Measurements from ENCODE around the gene PIP4K2A. TPM values are rescaled to one million over a fixed set of nuclear protein-coding genes. Genes with fewer than 3 reads are reported as not detected.

Gene PIP4K2A
- total and polyA plus RNA-seq, 2 of the 8 experiments (the other 6 are each of a cell fraction or from before 2014, with no cell fraction given): 19.0 to 60.9 TPM

GRCh38 chr10:22649390-22649841, 65.0 kb downstream of the PIP4K2A start:
- Histone ChIP-seq H3K79me2 (ENCODE audit: control insufficient read depth in 1 of 2, insufficient read depth in 2 of 2, low read length in 2 of 2) (peaks cover 0 to 88% of the 10 kb centered on the region in 2 experiments; a peak in 2 of 4 replicates), H3K79me1 (ENCODE audit: low read depth, low read length) (peaks cover 12% of the 10 kb centered on the region), H4K5ac (ENCODE audit: insufficient read length, low read depth, low read length) (no peak overlapping the region), H3K9me3 (ENCODE audit: insufficient read depth in 2 of 2, low read depth in 1 of 2, low read length in 1 of 2) (no peaks in the 10 kb centered on the region), H3K4me1 (replicated peaks in 1 of 4; ENCODE audit: control insufficient read depth in 3 of 4, insufficient read depth in 4 of 4, low read length in 3 of 4) (peaks cover 0 to 8% (median 4%) of the 10 kb centered on the region in 4 experiments; a peak in 3 of 7 replicates), H4K91ac (replicated peaks; ENCODE audit: insufficient read length, low read length) (no peak overlapping the region), H2AFZ (ENCODE audit: low read length) (no peak overlapping the region), H4K20me1 (replicated peaks in 1 of 2; ENCODE audit: control insufficient read depth in 1 of 2, insufficient read depth in 2 of 2, low read length in 2 of 2) (peaks cover 0 to 2% of the 10 kb centered on the region in 2 experiments), H2BK15ac (ENCODE audit: low read length) (no peak overlapping the region), H3K23ac (ENCODE audit: insufficient read length) (no peak overlapping the region), H3K18ac (ENCODE audit: extremely low read depth, low read length) (no peak overlapping the region), H3K14ac (ENCODE audit: insufficient read length) (no peak overlapping the region), H2BK12ac (ENCODE audit: low read depth, low read length) (no peak overlapping the region), H3K4ac (replicated peaks; ENCODE audit: insufficient read length, low read depth, low read length) (no peak overlapping the region), H3K36me3 (ENCODE audit: control insufficient read depth in 2 of 4, insufficient read depth in 4 of 4, low read length in 3 of 4) (no peaks in the 10 kb centered on the region), H3K9ac (replicated peaks in 1 of 4; ENCODE audit: extremely low read depth in 1 of 4, low read depth in 3 of 4, low read length in 3 of 4) (no peak overlapping the region), H4K8ac (ENCODE audit: extremely low read depth, insufficient read depth, low read length) (no peak overlapping the region), H3K23me2 (ENCODE audit: low read depth, low read length) (no peaks in the 10 kb centered on the region), H2BK20ac (ENCODE audit: low read length) (no peak overlapping the region), H3K27me3 (replicated peaks in 1 of 4; ENCODE audit: control insufficient read depth in 3 of 4, extremely low read depth in 1 of 4, insufficient read depth in 3 of 4, low read length in 3 of 4) (no peaks in the 10 kb centered on the region), H2BK120ac (replicated peaks; ENCODE audit: low read depth, low read length) (no peak overlapping the region), H2BK5ac (ENCODE audit: low read depth, low read length) (no peak overlapping the region), H3K4me2 (ENCODE audit: insufficient read depth in 1 of 2, low read depth in 2 of 2, low read length in 2 of 2) (no peak overlapping the region), H2AK5ac (ENCODE audit: low read depth, low read length) (no peak overlapping the region), H3K27ac (ENCODE audit: low read depth, low read length) (no peak overlapping the region), H3K56ac (replicated peaks; ENCODE audit: insufficient read length, low read depth, low read length) (no peak overlapping the region), H3K4me3 (ENCODE audit: extremely low read depth in 1 of 4, insufficient read depth in 2 of 4, low read depth in 3 of 4, low read length in 4 of 4) (no peak overlapping the region)
- POLR2A ChIA-PET (ENCODE audit: partially characterized antibody): no interaction called here
- TF ChIP-seq SP4 (IDR thresholded peaks at IDR 0.05; ENCODE audit: low read length): no peak
- no peak for TF ChIP-seq JUN (IDR thresholded peaks at IDR 0.05; ENCODE audit: low read depth, low read length)
- TF ChIP-seq RNF2 (IDR thresholded peaks at IDR 0.05; ENCODE audit: borderline replicate concordance, low read depth, low read length, missing control alignments, poor library complexity, severe bottlenecking): no peak
- no peak for TF ChIP-seq ASH2L (IDR thresholded peaks at IDR 0.05; ENCODE audit: low read length)
- WGBS, 2 experiments (ENCODE audit: extremely low coverage in 1 of 2, insufficient coverage in 1 of 2, insufficient read length in 1 of 2, insufficient replicate concordance in 2 of 2, low coverage in 1 of 2, low lambda C conversion rate in 2 of 2, missing lambda C conversion rate in 1 of 2): 89% methylated on average over 9 of the region's 9 CpGs; no CpG with 5 or more reads in 1 of the 2 experiments
- CTCF ChIA-PET (ENCODE audit: partially characterized antibody): interaction anchor here (2.2 kb wide), 1 partner anchor 19 kb away, joined by 6 read pairs; no protein-coding TSS in a partner anchor
- no peak for DNase-seq (ENCODE audit: low read depth in 1 of 2, low spot score in 2 of 2)
- no peak for FAIRE-seq

Measured in H1 (cell line).